ENCODE results near the gene RAMACL. TPM values are rescaled to one million over a fixed set of nuclear protein-coding genes. Genes with fewer than 3 reads are reported as not detected.

RAMACL gene
- total RNA-seq, 1 donor from 2014 or later: 0.28 TPM

GRCh38 chr6:166618866-166619761, 32.6 kb upstream of the RAMACL start:
- ATAC-seq (no peak), DNase-seq (ENCODE audit: low spot score) (no peak)

DNA sequence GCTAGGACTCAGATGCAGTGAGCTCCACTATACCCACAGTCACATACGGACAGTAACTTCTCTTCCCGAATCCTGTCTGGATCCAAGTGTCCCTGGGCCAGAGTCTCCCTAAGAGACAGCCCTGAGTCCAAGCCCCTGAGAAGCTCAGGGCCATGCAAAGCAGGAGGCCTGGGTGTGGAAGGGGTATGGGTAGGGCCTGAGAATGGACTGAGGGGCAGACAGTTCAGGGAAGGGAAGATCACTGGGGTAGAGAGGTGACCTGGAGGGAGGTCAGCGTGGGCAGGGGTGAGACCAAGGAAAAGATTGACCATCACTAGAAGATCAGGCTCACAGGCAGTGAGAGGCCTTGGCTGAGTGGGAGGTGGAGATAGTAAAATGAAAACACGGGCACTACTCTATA, 31.8 kb upstream of the RAMACL start:
- ATAC-seq: no peak

GRCh38 chr6:166617359-166617758, 30.9 kb upstream of the RAMACL start:
- DNase-seq (ENCODE audit: low spot score) (no peak), ATAC-seq (no peak)

More for the DNA sequence above, 31.8 kb upstream of the RAMACL start:
- no peak for DNase-seq (ENCODE audit: low spot score)

DNA sequence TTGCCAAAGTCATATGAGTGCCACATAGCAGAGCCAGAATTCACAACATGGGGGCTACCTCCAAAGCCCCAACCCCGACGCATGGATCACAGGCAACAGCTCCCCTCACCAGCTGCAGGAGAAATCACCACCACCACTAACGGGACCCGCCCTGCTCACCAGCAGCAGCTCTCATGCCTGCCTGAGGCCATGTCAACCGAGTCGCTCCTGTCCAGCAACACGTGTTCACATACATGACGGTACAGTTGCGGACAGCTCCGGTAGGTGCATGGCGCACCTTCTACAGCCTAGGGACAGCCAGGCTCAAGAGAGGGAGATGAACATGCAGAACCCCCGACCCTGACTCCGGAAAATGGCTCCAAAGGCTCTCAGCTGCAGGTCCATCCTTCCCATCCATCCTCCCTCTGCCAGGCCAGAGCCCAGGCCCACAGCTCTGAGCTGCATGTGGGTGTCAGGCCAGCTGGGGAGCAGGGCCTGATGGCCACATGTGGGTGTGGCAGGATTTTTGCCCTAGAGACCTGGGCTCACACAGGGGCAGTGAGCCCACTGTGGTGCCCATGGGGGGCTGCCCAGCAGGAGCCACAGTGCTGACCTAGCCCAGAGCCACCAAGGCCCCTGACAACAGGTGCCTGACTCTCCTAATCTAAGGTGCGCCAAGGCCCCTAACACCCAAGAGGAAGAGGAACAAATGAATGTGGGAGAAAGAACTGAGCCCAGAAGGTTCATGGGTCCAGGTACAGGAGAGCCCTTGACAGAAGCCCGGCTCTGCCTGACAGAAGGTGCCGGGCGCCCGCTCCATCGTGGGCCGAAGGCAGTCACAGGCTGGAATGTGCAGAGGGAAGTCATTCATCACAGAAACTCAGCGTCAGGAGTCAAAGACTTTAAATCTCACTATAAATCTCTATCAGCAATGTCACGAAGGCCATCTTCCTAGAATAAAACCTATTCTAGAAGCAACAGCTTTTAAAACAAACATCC, 30.1 kb upstream of the RAMACL start:
- ATAC-seq (no peak), DNase-seq (ENCODE audit: low spot score) (no peak)

DNA sequence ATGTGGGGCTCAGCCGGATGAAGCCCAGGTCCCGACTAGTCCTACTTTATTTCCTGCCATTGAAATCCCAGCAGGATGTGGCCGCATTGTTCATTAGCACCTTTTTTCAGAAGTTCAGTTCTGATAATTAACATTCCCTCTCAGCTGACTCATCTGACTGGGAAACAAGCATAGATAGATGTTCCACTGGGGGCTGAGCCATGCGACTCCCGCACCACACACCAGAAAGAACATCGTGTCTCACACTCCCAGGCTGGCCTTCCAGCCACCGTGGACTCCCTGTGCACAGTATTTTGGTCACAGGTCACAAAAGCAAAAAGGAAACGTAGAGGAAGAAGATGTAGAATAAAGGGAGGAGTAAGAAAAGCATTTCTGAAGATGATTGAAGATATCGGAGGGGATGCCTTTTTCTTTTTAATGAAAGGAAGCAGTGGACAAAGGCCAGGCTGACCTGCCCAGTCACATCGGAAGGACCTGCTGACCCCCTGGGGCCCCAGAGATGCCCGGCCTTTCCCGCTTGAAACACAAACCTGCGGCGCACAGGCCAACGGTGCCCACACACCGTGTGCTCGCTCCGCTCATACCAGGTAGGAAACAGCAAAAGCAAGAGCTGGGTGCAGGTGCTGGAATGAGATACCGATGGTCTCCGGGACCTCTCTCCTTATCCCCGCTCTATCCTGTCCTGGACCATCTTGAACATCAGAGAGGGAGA, 28.7 kb upstream of the RAMACL start:
- ATAC-seq (no peak), DNase-seq (ENCODE audit: low spot score) (no peak)

DNA sequence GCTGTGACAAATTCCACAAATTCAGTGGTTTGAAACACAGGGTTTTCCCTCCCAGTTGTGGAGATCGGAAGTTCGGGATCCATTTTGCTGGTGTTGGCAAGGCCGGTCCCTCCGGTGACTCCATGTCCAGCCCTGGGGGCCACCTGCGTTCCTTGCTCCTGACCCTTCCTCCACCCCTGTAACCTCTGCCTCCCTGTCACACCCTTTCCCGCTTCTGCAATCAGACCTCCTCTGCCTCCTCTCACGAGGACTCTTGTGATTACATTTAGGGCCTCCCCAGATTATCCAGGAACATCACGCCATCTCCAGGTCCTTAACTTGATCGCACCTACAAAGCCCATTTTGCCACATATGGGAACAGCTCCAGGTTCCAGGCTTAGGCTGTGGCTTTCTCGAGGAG, 28.1 kb upstream of the RAMACL start:
- DNase-seq (ENCODE audit: low spot score): no peak
- ATAC-seq: no peak

DNA sequence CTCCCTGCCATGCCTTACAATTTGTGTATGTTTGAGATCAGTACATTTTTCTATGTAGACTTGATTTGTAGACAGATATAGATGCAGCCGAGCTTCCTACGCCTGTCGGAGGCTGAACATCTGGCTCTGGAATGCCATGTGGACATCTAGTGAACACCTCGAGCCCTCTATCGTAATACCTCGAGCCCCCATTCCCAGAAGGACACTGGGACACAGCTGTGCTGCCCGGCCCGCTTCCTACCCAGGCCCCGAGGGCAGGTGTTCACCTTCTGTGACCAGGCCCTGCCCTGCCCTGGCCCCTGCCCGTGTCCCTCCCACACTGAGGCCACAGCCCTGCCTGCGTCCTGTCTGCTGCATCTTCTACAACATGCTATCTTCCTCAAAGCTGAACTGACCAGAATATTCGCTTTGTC, 27.7 kb upstream of the RAMACL start:
- ATAC-seq: no peak
- no peak for DNase-seq (ENCODE audit: low spot score)

GRCh38 chr6:166613027-166613426, 26.5 kb upstream of the RAMACL start:
- ATAC-seq (no peak), DNase-seq (ENCODE audit: low spot score) (no peak)

DNA sequence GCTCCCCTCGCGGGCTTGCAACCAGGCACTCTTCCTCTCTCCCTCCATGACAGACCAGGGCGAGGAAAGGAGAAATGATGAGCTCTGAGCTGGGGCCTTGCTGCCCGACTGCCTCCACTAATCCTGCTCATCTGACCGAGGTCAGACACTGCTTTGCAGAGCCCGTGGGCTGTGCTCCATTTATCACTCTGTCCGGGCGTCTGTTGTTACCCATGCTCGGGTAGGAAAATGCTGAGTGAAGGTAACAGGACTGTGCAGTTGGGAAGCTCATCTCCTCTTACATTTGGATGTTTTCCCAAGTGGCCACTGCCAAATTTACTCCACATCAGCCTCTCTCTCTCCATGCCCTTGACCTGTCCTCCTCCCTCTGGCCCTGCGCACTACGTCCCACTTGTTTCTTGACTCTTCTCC, 26.0 kb upstream of the RAMACL start:
- ATAC-seq (no peak), DNase-seq (ENCODE audit: low spot score) (no peak)

GRCh38 chr6:166611631-166612030, 25.2 kb upstream of the RAMACL start:
- ATAC-seq (no peak), DNase-seq (ENCODE audit: low spot score) (no peak)

DNA sequence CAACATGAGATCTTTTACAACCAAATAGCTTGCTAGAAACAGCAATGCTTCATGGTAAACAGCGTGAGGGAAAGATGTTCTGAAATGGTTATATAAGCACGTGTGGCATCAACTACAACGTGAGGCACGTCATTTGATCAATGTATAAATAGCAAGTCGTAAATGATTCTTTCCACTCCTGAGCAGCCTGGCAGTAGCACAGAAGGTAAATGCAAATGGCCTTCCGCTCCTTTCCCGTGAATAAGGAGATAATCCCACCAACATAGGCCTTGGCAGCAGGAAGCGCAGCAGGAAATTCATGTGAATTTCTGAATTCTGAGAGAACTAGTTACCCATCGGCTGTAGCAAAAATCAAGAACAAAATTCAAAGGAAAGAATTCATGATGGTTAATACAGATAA, 23.6 kb upstream of the RAMACL start:
- ATAC-seq: no peak
- DNase-seq (ENCODE audit: low spot score): no peak

DNA sequence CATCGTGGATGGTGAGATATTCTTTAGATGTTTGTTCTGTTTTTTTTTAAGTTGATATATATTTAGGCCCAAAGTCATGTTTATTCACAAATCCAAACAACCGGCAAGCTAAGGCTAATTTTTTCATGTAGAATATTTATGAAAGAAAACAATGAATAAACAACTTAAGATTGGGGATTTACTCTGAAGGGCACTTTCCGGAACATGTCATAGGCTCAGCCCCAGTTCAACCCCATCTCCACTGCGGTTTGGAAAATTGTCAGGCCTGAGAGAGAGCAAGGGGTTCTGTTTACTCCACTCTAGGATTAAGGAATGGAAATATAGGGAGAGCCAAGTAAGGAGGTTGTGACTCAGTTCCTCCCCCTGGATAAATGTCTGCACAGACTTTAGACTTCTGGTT, 22.3 kb upstream of the RAMACL start:
- no peak for ATAC-seq
- DNase-seq (ENCODE audit: low spot score): no peak

DNA sequence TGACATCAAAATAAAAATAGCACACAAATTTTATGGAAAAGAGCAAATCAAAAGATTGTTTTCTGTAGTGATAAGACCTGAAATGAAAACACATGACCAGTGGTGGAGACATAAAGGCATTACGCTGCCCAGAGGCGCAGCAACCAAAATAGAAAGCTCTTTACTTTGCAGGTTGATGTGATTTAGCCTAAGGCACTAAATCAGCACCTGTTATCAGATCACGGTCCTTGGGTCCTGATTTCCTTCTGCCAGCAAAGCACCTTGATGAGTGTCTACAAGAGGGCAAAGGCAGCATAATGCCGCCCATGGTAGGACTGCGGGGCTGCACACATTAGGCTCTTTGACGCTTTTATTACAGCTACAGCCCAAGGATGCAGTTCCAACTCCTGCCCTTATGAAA, 19.3 kb upstream of the RAMACL start:
- ATAC-seq (no peak), DNase-seq (ENCODE audit: low spot score) (no peak)

DNA sequence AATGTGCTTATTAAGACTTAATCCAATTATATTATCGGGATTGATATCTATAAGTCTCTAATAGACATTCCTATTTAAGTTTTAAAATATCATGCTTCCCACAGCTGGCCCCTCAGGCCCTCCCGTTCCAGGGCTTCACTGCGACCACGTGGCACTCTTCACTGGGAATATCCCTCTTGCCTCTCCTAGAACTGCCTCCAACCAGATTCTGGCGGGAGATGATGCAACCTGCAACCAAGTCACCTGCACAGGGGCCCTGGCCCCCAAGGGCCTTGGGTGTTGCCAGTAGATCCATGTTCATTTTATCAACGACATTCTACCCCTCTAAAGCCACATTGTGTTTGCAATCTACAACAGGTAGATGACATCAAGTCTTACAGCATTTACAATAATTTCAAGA, 18.4 kb upstream of the RAMACL start:
- DNase-seq (ENCODE audit: low spot score): no peak
- ATAC-seq: no peak

DNA sequence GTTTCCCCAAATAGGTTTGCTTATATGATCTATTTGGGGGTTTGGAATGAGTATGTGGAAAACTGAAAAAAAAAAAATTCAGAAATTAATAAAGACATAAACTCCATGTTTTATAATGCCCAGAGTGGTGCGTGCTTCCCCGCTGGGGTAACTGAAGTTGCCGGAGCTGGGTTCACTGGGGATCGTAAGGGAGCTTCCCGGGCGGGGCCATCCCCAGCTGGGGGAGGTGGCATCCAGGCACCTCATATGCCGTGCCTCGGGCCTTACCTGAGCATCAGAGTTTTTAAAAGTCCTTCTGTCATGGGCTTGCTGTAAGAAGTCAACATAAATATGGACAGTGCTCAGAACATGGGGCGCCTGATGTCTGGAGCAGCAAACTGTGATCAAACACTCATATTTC, 17.9 kb upstream of the RAMACL start:
- ATAC-seq (no peak), DNase-seq (ENCODE audit: low spot score) (no peak)

- no peak for ATAC-seq
- DNase-seq (ENCODE audit: low spot score): no peak
These were observed 16.7 kb upstream of the RAMACL start for GRCh38 chr6:166603043-166603690.

- no peak for DNase-seq (ENCODE audit: low spot score)
- ATAC-seq: no peak
These were observed 15.5 kb upstream of the RAMACL start for GRCh38 chr6:166601956-166602355.

- ATAC-seq (no peak), DNase-seq (ENCODE audit: low spot score) (no peak)
These were observed 14.5 kb upstream of the RAMACL start for GRCh38 chr6:166600931-166601330.

DNA sequence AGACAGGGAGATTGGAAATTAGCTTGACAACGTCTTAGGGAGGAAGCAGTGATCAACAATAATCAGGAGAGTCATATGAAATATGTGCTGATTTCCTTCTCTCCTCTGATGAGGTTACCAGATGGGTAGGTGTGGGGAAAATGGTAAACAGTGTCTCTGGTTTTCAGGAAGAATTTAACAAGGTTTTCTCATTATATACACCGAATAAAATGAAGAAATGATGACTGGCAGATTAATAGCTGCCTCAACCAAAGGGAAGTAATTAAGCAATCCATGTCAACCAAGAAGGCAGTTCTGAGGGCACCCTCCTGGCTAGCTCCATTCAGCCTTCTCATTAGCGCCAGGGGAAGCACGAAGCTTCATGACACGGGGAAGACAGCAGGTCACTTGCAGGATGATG, 12.7 kb upstream of the RAMACL start:
- no peak for DNase-seq (ENCODE audit: low spot score)
- ATAC-seq: no peak

GRCh38 chr6:166598441-166599138, 12.1 kb upstream of the RAMACL start:
- DNase-seq (ENCODE audit: low spot score): no peak
- ATAC-seq: peak; percentile 64

All from left lobe of liver (tissue), 2 donors.